ENCODE data around the gene IFNA6. TPM values are rescaled to one million over a fixed set of nuclear protein-coding genes. Genes with fewer than 3 reads are reported as not detected.

IFNA6 gene
- total RNA-seq, 2 donors from 2014 or later = not detected

DNA sequence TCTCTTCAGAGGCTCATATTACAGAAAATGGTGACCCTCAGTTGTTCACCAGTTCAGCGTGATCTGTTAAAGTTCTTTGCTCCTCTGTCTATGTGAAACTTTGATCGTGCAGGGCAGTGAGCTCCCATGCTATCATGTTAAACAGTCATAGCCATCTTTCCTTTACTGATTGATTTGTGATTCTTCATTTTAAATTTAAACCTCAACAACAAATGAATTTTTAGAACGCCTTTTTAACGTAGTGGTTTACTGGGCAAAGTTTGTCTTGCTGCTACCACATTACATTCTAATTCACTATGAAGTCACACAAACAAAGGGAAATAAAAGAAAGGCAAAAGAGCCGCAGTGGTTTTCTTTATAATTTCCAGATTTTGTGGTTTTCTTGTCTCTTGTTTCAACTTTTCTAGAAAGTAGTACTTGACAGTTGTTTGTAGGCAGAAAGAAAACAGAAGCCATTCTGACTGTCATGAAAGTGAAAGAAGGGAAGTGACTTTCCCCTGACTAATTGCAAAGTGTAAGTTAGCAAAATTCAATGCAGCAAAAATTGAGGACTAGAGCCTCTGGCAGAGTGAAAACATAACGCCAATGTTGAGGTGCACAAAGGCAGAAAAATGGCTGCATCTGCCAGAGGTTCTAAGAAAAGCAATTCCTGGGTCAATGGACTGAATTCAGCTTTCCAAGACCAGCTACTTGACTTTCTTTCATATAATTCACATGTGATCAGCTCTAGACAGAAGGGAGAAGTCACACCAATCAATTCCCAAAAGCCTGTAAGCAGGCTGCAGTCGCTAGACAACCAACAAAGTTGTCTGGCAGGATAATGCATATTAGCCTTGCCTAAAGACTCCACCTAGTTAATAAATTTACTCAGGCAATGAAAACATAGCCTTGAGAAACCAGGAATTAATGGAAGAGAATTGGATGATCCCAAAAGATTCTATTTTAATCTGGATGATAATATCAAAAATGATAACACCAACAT, 7.1 kb upstream of the IFNA6 start:
- DNase-seq (no peak), ATAC-seq (peak; percentile 67)
- peak overlapping the region; percentile 86 for H3K27ac Mint-ChIP-seq
- H3K36me3 Mint-ChIP-seq (ENCODE audit: low read depth) = no peaks in the 10 kb centered on the region
- peaks cover 2% of the 10 kb centered on the region for H3K27me3 Mint-ChIP-seq
- no peaks in the 10 kb centered on the region for H3K9me3 ChIP-seq (ENCODE audit: control insufficient read depth, low read length, poor library complexity, severe bottlenecking)
- H3K4me1 Mint-ChIP-seq = peaks cover 9% of the 10 kb centered on the region
- H3K4me3 Mint-ChIP-seq = peak overlapping the region; percentile 68

DNA sequence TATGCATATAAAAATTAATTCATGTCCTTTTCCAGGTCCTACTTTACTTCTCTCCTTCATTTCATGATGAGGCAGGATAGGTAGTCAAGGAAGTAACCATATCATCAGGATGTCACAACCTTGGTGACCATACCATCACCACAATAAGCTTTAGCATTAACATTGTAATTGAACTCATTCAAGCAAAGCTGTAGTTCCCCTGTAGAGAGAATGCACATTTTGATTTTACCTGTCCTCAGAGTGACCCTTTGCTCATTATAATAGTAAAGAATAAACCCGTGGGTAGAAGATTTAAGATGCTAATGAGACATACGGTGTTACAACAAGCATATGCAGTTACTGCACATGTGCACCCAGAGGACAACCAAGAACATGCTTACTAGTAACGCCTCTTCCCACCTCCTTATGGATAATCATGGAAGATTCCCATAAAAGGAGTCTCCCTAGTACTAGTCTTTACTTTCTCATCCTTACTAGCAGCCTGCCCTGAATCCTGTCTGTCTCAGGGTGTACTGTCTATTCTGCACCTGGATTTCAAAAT, 2.2 kb downstream of the IFNA6 start:
- Mint-ChIP-seq H3K36me3 (ENCODE audit: low read depth) (no peaks in the 10 kb centered on the region), H3K27me3 (peaks cover 37% of the 10 kb centered on the region), H3K4me3 (no peak overlapping the region), H3K27ac (no peak overlapping the region), H3K4me1 (no peaks in the 10 kb centered on the region)
- DNase-seq = no peak
- ATAC-seq = no peak
- no peaks in the 10 kb centered on the region for H3K9me3 ChIP-seq (ENCODE audit: control insufficient read depth, low read length, poor library complexity, severe bottlenecking)

DNA sequence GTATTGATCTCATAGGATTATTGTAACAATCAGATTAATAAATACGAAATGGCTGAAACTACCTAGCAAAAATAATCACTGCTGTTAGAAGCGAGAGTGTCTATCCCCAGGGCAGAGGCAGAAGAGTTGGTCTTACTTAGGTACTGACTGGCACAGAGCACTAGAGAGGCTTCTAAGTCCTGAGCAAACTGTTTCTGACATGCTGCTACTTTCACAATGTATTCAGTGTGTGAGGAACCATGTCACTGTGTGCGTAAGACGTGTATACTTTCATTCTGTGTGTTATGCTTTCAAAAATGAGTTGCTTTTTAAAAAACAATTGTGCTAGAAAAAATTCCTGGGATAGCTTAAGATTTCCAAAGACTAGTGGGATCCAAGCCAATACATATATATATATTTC, 10.0 kb downstream of the IFNA6 start:
- H3K9me3 ChIP-seq (ENCODE audit: control insufficient read depth, low read length, poor library complexity, severe bottlenecking) = no peaks in the 10 kb centered on the region
- Mint-ChIP-seq H3K36me3 (ENCODE audit: low read depth) (peaks cover 8% of the 10 kb centered on the region), H3K4me3 (no peak overlapping the region), H3K27ac (no peak overlapping the region), H3K27me3 (peaks cover 53% of the 10 kb centered on the region), H3K4me1 (peaks cover 4% of the 10 kb centered on the region)
- no peak for ATAC-seq
- no peak for DNase-seq

DNA sequence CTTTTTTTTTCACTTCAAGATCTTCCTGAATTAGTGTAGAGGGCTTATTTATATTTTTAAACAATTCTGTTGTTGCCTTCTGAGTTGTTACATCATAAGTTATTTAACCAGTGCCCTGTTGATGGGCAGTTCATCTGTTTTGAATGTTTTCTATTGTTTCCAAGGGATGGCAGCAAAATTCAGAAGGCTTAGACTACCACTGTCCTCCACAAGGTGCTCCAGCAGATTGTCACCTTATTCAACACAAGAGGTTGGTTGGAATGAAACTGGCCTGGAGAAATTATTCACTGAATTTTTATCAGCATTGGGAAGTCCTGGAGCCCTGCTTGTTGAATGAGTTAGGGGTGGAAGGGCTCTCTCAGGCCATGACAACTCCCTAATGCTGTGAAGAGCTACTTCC, 14.2 kb downstream of the IFNA6 start:
- Mint-ChIP-seq H3K4me1 (peaks cover 32% of the 10 kb centered on the region), H3K27ac (peak overlapping the region; percentile 92)
- no peak for DNase-seq

DNA sequence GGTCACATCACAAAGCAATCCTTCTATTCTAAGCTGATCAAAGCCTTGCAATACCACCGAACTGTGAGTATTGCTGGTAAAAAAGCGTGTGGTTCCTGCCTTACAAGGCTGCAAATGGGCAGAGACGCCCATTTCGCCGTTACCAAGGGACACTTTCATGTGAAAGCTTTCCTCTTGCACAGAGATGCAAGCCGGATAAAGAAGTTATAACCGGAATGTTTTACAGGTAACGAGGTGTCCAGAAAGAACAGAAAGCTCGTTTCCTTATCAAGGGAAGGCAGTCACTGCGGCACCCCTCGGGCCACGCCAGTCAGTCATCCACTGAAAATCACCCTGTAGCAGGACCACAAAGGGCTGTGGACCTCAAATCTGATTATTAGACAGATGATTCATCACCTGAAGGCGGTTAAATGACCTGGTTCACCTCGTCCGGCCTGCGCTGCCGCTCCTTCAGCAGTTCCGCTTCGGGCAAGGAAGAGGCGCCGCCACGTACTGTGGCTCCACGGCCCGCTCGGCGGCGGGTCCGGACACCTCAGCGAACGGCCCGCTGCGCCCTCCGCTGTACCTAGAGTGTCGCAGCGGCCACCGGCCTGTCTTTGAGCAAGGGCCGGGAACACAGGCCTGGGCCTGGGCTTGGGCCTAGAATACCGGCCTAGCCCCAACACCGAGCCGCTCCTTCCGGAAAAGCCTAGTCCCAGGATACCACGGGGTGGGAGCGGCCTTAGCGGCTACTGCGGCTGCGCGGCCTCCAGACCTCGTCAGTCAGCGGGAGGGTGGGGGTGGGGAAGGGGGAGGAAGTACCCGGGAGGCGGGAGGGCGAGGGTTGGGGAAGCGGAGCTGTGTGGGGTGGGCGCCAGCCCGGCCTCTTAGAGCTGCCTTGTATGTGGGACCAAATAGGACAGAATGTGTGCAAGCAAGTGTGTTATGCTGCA, 15.7 kb downstream of the IFNA6 start, which contains the start of gene KLHL9:
Gene KLHL9 (minus strand): TSS at position 704 of the 932 bp plus-strand sequence. CDS start 545 bp downstream, at position 159.
- peaks cover 5% of the 10 kb centered on the region for H3K36me3 Mint-ChIP-seq (ENCODE audit: low read depth)
- H3K4me1 Mint-ChIP-seq = peaks cover 41% of the 10 kb centered on the region
- peaks cover 11% of the 10 kb centered on the region for H3K27me3 Mint-ChIP-seq
- DNase-seq (peak; percentile 72 to 80 (median 79)), ATAC-seq (peak; percentile 90)
- peak within 1 kb of the TSS; percentile 92 for H3K4me3 Mint-ChIP-seq
- peak within 1 kb of the TSS; percentile 92 for H3K27ac Mint-ChIP-seq
- H3K9me3 ChIP-seq (ENCODE audit: control insufficient read depth, low read length, poor library complexity, severe bottlenecking) = no peaks in the 10 kb centered on the region

More for the DNA sequence above, 14.2 kb downstream of the IFNA6 start:
- ATAC-seq = no peak
- Mint-ChIP-seq H3K27me3 (peaks cover 18% of the 10 kb centered on the region), H3K4me3 (peak overlapping the region; percentile 49), H3K36me3 (ENCODE audit: low read depth) (peaks cover 6% of the 10 kb centered on the region)
- H3K9me3 ChIP-seq (ENCODE audit: control insufficient read depth, low read length, poor library complexity, severe bottlenecking) = no peaks in the 10 kb centered on the region

DNA sequence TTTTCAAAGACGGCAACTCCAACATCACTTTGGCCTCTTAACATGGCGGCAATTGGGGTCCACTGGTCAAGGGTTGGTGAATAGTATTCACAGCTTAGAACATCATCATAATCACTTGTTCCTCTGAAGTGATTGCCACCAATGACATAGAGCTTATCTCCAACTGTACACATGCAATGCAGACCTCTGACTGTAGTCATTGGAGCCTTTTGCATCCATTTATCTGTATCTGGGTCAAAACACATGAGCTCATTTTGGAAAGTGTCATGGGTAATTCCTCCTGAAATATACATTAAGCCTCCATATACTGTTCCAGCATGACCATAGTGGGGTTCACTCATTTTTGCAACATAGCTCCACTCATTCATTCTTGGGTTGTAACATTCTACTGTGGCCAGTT, 17.5 kb downstream of the IFNA6 start:
- H3K36me3 Mint-ChIP-seq (ENCODE audit: low read depth) = peaks cover 4% of the 10 kb centered on the region
- peaks cover 44% of the 10 kb centered on the region for H3K4me1 Mint-ChIP-seq
- ATAC-seq (no peak), DNase-seq (no peak)
- H3K27me3 Mint-ChIP-seq = peaks cover 4% of the 10 kb centered on the region
- H3K27ac Mint-ChIP-seq = peak overlapping the region; percentile 92
- no peaks in the 10 kb centered on the region for H3K9me3 ChIP-seq (ENCODE audit: control insufficient read depth, low read length, poor library complexity, severe bottlenecking)
- H3K4me3 Mint-ChIP-seq = peak overlapping the region; percentile 92

DNA sequence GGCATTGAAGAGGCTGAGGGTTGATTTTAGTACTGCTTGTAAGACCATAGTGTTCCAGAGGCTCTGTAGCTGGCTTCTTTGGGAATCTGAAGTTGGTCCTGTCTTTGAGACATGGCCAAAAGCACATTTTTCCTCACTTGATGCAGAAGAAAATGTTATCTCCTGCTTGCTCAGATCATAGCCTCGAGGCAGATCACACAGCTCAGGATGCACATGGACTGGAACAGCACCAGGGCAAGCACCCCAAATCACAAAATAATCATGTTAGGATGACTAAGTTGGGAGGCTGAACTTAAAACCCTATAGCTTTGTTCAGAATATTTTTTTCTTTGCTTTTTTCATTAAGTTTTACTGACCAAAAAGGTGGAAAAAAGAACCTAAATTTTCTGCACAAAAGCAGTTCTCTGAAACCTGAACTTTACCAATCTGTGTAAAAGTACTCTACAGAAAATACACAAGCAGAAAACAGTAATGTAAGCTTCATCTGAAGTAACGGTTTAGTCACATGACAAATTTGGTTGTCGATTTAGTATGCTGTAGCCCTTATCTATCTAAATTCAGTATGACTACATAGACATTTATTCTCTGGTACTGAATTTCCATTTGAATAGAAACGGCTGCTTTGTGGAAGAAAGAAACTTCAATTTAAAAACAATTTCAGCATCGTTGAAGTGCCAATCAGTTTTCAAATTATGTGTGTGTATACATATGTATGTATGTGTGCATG, 18.8 kb downstream of the IFNA6 start:
- no peaks in the 10 kb centered on the region for H3K9me3 ChIP-seq (ENCODE audit: control insufficient read depth, low read length, poor library complexity, severe bottlenecking)
- Mint-ChIP-seq H3K4me3 (peak overlapping the region; percentile 21), H3K27ac (peak overlapping the region; percentile 32), H3K4me1 (peaks cover 48% of the 10 kb centered on the region), H3K27me3 (no peaks in the 10 kb centered on the region), H3K36me3 (ENCODE audit: low read depth) (peaks cover 2% of the 10 kb centered on the region)
- no peak for DNase-seq
- no peak for ATAC-seq

DNA sequence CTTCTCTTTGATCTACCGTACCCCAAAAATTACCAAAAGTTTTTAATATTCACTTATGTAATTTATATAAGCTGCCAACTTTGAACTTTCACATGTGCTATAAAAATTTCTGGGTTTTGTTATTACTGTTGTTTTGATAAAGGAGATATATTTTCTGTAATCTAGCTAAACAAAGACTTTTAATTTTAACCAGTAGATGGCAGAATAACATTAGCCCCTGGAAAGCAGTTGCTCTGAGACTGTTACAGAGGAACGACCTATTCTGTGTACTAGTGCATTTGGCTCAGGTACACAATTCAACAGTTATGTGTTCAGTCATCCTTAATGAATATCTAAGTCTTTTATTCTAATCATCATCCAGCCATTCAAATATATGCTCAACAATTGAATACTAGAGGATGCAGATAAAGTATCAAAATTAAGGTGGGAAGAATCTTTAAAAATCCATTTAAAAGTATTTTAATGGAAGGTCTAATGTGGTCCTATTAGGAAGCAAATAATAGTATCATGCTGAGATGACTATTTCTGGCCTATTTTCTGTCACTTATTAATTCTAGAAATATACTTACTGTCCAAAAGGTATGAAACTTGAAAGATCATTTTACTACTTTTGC, 24.1 kb downstream of the IFNA6 start:
- Mint-ChIP-seq H3K36me3 (ENCODE audit: low read depth) (peaks cover 9% of the 10 kb centered on the region), H3K27me3 (no peaks in the 10 kb centered on the region), H3K4me1 (peaks cover 39% of the 10 kb centered on the region), H3K27ac (peak overlapping the region; percentile 84), H3K4me3 (peak overlapping the region; percentile 21)
- DNase-seq (no peak), ATAC-seq (peak; percentile 92)
- no peaks in the 10 kb centered on the region for H3K9me3 ChIP-seq (ENCODE audit: control insufficient read depth, low read length, poor library complexity, severe bottlenecking)

DNA sequence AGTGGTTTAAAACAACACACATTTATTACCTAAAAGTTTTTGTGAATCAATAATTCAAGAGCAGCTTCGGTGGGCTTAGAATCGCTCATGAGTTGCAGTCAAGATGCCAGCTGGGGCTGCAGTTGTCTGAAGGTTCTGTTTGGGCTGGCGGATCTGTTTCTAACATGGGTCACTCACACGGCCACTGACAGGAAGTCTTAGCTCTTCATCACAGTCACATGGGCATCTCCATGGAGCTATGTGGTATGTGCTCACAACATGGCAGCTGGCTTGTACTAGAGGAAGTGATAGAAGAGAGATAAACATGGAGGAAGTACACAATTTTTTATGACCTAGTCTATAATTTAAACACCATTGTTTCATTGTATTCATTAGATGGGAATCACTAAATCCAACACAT, 26.6 kb downstream of the IFNA6 start:
- no peaks in the 10 kb centered on the region for H3K9me3 ChIP-seq (ENCODE audit: control insufficient read depth, low read length, poor library complexity, severe bottlenecking)
- H3K36me3 Mint-ChIP-seq (ENCODE audit: low read depth) = peaks cover 11% of the 10 kb centered on the region
- ATAC-seq = no peak
- DNase-seq = no peak
- no peaks in the 10 kb centered on the region for H3K27me3 Mint-ChIP-seq
- H3K27ac Mint-ChIP-seq = peak overlapping the region; percentile 84
- peaks cover 27% of the 10 kb centered on the region for H3K4me1 Mint-ChIP-seq
- no peak overlapping the region for H3K4me3 Mint-ChIP-seq

DNA sequence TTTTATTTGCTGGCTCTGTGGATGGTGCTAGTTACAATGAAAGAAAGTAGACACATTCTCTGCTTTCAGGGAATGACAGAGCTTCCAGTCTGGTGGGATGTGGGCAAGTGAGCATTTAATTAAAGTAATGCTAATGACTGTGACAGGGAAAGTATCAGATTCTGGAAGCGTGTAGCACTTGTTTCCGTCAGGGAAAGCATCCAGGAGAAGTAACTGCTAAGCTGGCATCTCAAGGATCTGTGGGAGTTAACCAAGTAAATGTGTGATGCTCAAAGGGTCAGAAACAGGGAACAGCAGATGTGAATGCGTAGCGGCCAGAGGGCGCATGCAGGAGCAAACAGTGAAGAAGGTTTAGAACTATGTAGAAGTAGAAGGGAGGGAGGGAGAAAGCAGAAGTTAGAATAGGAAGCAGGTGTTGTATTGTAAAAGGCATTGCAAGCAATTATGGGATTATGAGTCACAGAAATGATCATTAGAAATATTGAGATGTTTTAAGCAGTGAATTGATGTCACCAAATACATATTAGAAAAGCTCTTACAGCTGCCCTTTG, 27.7 kb downstream of the IFNA6 start:
- Mint-ChIP-seq H3K4me3 (no peak overlapping the region), H3K27ac (peak overlapping the region; percentile 84), H3K27me3 (no peaks in the 10 kb centered on the region), H3K4me1 (peaks cover 25% of the 10 kb centered on the region), H3K36me3 (ENCODE audit: low read depth) (peaks cover 11% of the 10 kb centered on the region)
- DNase-seq (no peak), ATAC-seq (no peak)
- H3K9me3 ChIP-seq (ENCODE audit: control insufficient read depth, low read length, poor library complexity, severe bottlenecking) = no peaks in the 10 kb centered on the region

DNA sequence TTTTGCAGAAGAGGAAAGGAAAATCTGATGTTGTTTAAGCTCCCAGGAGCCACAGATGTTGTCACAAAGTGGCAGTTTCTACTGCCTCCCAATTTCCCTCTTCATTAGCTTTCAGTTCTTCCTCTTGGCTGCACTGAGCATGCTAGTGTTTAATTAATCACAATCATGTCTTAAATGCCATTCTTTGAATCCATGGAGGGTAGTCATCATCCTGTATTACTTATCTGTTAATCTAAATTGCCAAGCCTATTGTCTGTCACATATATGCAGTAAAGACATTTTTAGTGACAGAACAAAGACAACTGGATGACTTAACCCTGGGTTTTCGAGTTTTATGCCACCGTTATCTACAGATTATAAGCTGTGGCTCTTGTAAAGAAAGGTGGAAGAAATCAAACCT, 30.2 kb downstream of the IFNA6 start:
- no peaks in the 10 kb centered on the region for H3K9me3 ChIP-seq (ENCODE audit: control insufficient read depth, low read length, poor library complexity, severe bottlenecking)
- ATAC-seq (no peak), DNase-seq (no peak)
- Mint-ChIP-seq H3K4me1 (peaks cover 18% of the 10 kb centered on the region), H3K27me3 (no peaks in the 10 kb centered on the region), H3K36me3 (ENCODE audit: low read depth) (peaks cover 11% of the 10 kb centered on the region), H3K27ac (peak overlapping the region; percentile 32), H3K4me3 (no peak overlapping the region)

Data from T-helper 17 cell (primary cell).